A549 (cell line): Measurements from ENCODE around the gene PTGER1. TPM values are rescaled to one million over a fixed set of nuclear protein-coding genes. Genes with fewer than 3 reads are reported as not detected.
A peak's percentile ranks its signal among the peaks of the same experiment; 100 is the strongest.

Experiments used
- ATAC-seq, 2 experiments: fragments of 200-7000 bp in 1 of 2; fragments of >200 bp in 1 of 2; cut with Nextera tagmentation in 1 of 2; cut with Tn5 transposase in 1 of 2; 3 replicates each; pipeline versions ENCODE4 v1.8.0 to v1.9.1; 2018 to 2020; ENCODE audit warnings: mild to moderate bottlenecking in 1 of 2, moderate library complexity in 1 of 2
- CTCF ChIA-PET: fragments of 300-600 bp; sonication (Branson Sonifier 250); formaldehyde crosslinking; extraction: SDS; loops from one replicate; lab custom pipeline; 2021; ENCODE audit warnings: antibody characterized with exemption, inconsistent platforms; lab: Yijun Ruan, JAX
- POLR2A ChIA-PET: fragments of 350-600 bp; formaldehyde crosslinking; extraction: SDS; loops from one replicate; lab custom pipeline; 2021; ENCODE audit warnings: antibody characterized with exemption, inconsistent platforms; lab: Yijun Ruan, JAX
- DNase-seq, 2 experiments: peaks; one replicate each; pipeline versions ENCODE4 v3.0.0 to v3.0.0-alpha.2; 2011 to 2016; ENCODE audit warnings: low read depth in 1 of 2, low spot score in 1 of 2
- FAIRE-seq: peaks from 2 replicates; lab custom pipeline; 2011; peaks lifted over from hg19 to GRCh38; lab: Jason Lieb, UNC
- H3K27ac ChIP-seq, 2 experiments: fragments of >200 bp; sonication (Bioruptor Twin); formaldehyde crosslinking; 3 replicates each; pipeline ENCODE4 v1.5.1; 2016 to 2017
- H3K4me1 ChIP-seq: fragments of >200 bp; sonication (Bioruptor Twin); formaldehyde crosslinking; 3 replicates; pipeline ENCODE4 v1.6.1; 2016
- H3K4me2 ChIP-seq: fragments of >200 bp; sonication (Bioruptor Twin); formaldehyde crosslinking; 3 replicates; pipeline ENCODE4 v1.6.1; 2016
- H3K4me3 ChIP-seq: fragments of >200 bp; sonication (Bioruptor Twin); formaldehyde crosslinking; 3 replicates; pipeline ENCODE4 v1.5.1; 2016
- H3K9me3 ChIP-seq: fragments of >200 bp; sonication (Bioruptor Twin); formaldehyde crosslinking; 3 replicates; pipeline ENCODE4 v1.6.1; 2016
- BCL3 ChIP-seq: fragments of >200 bp; sonication (Bioruptor Twin); formaldehyde crosslinking; IDR thresholded peaks from 3 replicates; pipeline ENCODE4 v1.6.1; 2016
- BHLHE40 ChIP-seq: IDR thresholded peaks from 2 replicates; pipeline ENCODE4 v1.6.1; 2012; ENCODE audit warnings: low read depth, low read length, inconsistent platforms
- CEBPB ChIP-seq, 2 experiments: fragments of >200 bp in 1 of 2; sonication (Bioruptor Twin) in 1 of 2; formaldehyde crosslinking in 1 of 2; IDR thresholded peaks; 2 replicates each; pipeline ENCODE4 v1.6.1; 2012 to 2016
- FOXS1 ChIP-seq: fragments of 250-450 bp; sonication (Bioruptor Pico); IDR thresholded peaks from 2 replicates; pipeline ENCODE4 v1.5.0; 2020; ENCODE audit warnings: mild to moderate bottlenecking, moderate library complexity
- GATA3 ChIP-seq: IDR thresholded peaks from 2 replicates; pipeline ENCODE4 v1.6.1; 2012; ENCODE audit warnings: borderline replicate concordance
- HMGXB4 ChIP-seq: fragments of 250-450 bp; sonication (Bioruptor Pico); IDR thresholded peaks from 2 replicates; pipeline ENCODE4 v1.5.0; 2021; ENCODE audit warnings: mild to moderate bottlenecking, moderate library complexity, borderline replicate concordance
- HOXB5 ChIP-seq: fragments of 250-450 bp; sonication (Bioruptor Pico); IDR thresholded peaks from 2 replicates; pipeline ENCODE4 v1.5.0; 2020; ENCODE audit warnings: mild to moderate bottlenecking, moderate library complexity
- JUN ChIP-seq, 2 experiments: fragments of >200 bp; sonication (Bioruptor Twin); formaldehyde crosslinking; IDR thresholded peaks; 2 replicates in 1 of 2; 3 replicates in 1 of 2; pipeline ENCODE4 v1.6.1; 2016 to 2017
- JUNB ChIP-seq: fragments of >200 bp; sonication (Bioruptor Twin); formaldehyde crosslinking; IDR thresholded peaks from 2 replicates; pipeline ENCODE4 v1.6.1; 2016
- KDM1A ChIP-seq: fragments of 200-600 bp; sonication (generic); IDR thresholded peaks from 2 replicates; pipeline ENCODE4 v1.6.1; 2016; ENCODE audit warnings: low read depth, mild to moderate bottlenecking
- NR3C1 ChIP-seq: fragments of >200 bp; sonication (Bioruptor Twin); formaldehyde crosslinking; IDR thresholded peaks from 3 replicates; pipeline ENCODE4 v1.6.1; 2017
- POLR2A ChIP-seq: IDR thresholded peaks from 2 replicates; pipeline ENCODE4 v1.6.1; 2012; ENCODE audit warnings: mild to moderate bottlenecking, low read length
- POLR2AphosphoS2 ChIP-seq: conservative IDR thresholded peaks from 2 replicates; pipeline ENCODE4 v1.6.1; 2012; ENCODE audit warnings: low read length, improper control_type of control experiment, inconsistent platforms
- RCOR1 ChIP-seq: fragments of 150-350 bp; IDR thresholded peaks from 2 replicates; pipeline ENCODE4 v1.6.1; 2014; ENCODE audit warnings: antibody characterized with exemption, low read length, low read depth
- RNF2 ChIP-seq: fragments of 200-600 bp; sonication (generic); IDR thresholded peaks from 2 replicates; pipeline ENCODE4 v1.6.1; 2016; ENCODE audit warnings: low read depth, mild to moderate bottlenecking, antibody characterized with exemption, moderate library complexity, borderline replicate concordance
- SREBF2 ChIP-seq: fragments of 450-650 bp; IDR thresholded peaks from 2 replicates; pipeline ENCODE4 v1.6.1; 2014; ENCODE audit warnings: mild to moderate bottlenecking, moderate library complexity
- ZC3H11A ChIP-seq: fragments of 450-650 bp; IDR thresholded peaks from 2 replicates; pipeline ENCODE4 v1.6.1; 2014; ENCODE audit warnings: antibody characterized with exemption, mild to moderate bottlenecking
- ZSCAN20 ChIP-seq: fragments of 250-450 bp; sonication (Bioruptor Pico); IDR thresholded peaks from 2 replicates; pipeline ENCODE4 v1.8.0; 2022; ENCODE audit warnings: mild to moderate bottlenecking, moderate library complexity
- WGBS: methylation state at CpG from one replicate; pipeline ENCODE4 v1.1.6; 2017; ENCODE audit errors: missing lambda C conversion rate; 5-methylcytosine and 5-hydroxymethylcytosine counted together
- polyA plus RNA-seq, 4 experiments: library from polyadenylated mRNA; depleted of rRNA in 3 of 4; stranded (reverse); fragments of >200 nt; fragmentation: RNase III in 1 of 4; extraction: RNeasy Plus Mini Kit Qiagen cat#74134 plus additional on column Dnase treatment in 1 of 4; gene quantifications; 2 replicates in 3 of 4; 3 replicates in 1 of 4; pipeline ENCODE4 v1.2.3, GENCODE V29; 2011 to 2017
- TF ChIP-seq, protein P1 (sequence below): IDR thresholded peaks from 2 replicates; pipeline ENCODE4 v1.6.1; 2012; ENCODE audit warnings: low read depth, borderline replicate concordance
- TF ChIP-seq, protein P2 (sequence below): fragments of 450-650 bp; IDR thresholded peaks from 2 replicates; pipeline ENCODE4 v1.6.1; 2014; ENCODE audit warnings: antibody characterized with exemption

The PTGER1 gene
- polyA plus RNA-seq, 2 of the 4 experiments (the other 2 are of a cell fraction), result 0.06 to 0.17 TPM

- TF ChIP-seq HMGXB4 (CRISPR knock-in tag) (no peak), SREBF2 (no peak)
- TF ChIP-seq, protein P1, sequence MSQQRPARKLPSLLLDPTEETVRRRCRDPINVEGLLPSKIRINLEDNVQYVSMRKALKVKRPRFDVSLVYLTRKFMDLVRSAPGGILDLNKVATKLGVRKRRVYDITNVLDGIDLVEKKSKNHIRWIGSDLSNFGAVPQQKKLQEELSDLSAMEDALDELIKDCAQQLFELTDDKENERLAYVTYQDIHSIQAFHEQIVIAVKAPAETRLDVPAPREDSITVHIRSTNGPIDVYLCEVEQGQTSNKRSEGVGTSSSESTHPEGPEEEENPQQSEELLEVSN, result peak; percentile 37; the same call in 1 of the 2 replicates
These were observed 42.2 kb downstream of the PTGER1 start, which contains the start of gene PKN1 (continued) for GRCh38 chr19:14432791-14433553.

GRCh38 chr19:14430712-14431111 lies 44.4 kb downstream of the PTGER1 start:
- ATAC-seq (no peak), FAIRE-seq (no peak), DNase-seq (no peak)
- no peak for TF ChIP-seq JUN (IDR thresholded peaks at IDR 0.05)
- TF ChIP-seq ZSCAN20, result no peak
- TF ChIP-seq CEBPB (IDR thresholded peaks at IDR 0.05), result no peak
- TF ChIP-seq ZC3H11A, result no peak
- TF ChIP-seq, protein P2, sequence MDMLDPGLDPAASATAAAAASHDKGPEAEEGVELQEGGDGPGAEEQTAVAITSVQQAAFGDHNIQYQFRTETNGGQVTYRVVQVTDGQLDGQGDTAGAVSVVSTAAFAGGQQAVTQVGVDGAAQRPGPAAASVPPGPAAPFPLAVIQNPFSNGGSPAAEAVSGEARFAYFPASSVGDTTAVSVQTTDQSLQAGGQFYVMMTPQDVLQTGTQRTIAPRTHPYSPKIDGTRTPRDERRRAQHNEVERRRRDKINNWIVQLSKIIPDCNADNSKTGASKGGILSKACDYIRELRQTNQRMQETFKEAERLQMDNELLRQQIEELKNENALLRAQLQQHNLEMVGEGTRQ, result no peak
- TF ChIP-seq RCOR1, result no peak
- Histone ChIP-seq H3K4me1 (peaks cover 30% of the 10 kb centered on the region), H3K27ac (no peak overlapping the region), H3K4me2 (no peak overlapping the region), H3K9me3 (no peaks in the 10 kb centered on the region), H3K4me3 (no peak overlapping the region)
- CTCF ChIA-PET, result interaction anchor here (0.7 to 2.5 kb wide), 7 partner anchors 10 to 146 kb away, joined by 3 to 15 read pairs (median 3); no protein-coding TSS in a partner anchor
- WGBS, result 66% methylated on average over 3 of the region's 3 CpGs
- POLR2A ChIA-PET, result no interaction called here

- Histone ChIP-seq H3K4me2 (no peak overlapping the region), H3K4me1 (peaks cover 15% of the 10 kb centered on the region; the same call in 2 of the 3 replicates), H3K27ac (no peak overlapping the region), H3K4me3 (no peak overlapping the region), H3K9me3 (no peaks in the 10 kb centered on the region)
- 58% methylated on average over 4 of the region's 4 CpGs for WGBS
- ChIA-PET CTCF (interaction anchor here (0.6 to 1.4 kb wide), 2 partner anchors 44 to 440 kb away, joined by 4 read pairs; no protein-coding TSS in a partner anchor), POLR2A (no interaction called here)
- DNase-seq, result no peak
- no peak for FAIRE-seq
- TF ChIP-seq RNF2 (no peak), BHLHE40 (no peak), HOXB5 (CRISPR knock-in tag) (no peak), NR3C1 (no peak), FOXS1 (CRISPR knock-in tag) (no peak), POLR2A (no peak), KDM1A (0 out of 2 replicates have a peak, but pooled peaks have one; percentile 29)
- ATAC-seq, result no peak
These were observed 46.2 kb downstream of the PTGER1 start for GRCh38 chr19:14428882-14429416.

DNA sequence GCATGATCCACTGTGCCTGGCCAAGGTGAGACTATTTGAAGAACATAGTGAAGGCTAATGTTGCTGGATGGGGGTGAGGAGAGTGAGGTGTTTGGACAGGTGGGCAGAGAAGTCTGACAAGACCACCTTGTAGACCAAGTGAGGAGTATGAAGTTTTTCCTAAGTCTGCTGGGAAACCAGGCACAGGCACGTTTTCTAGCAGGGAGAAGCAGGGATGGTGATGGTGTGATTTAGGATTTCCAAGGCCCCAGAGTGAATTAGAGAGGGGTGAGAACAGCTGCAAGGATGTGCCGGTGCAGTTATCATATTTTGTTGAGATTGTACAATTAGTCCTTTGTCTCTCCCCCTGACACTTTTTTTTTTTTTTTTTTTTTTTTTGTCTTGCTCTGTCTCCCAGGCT lies 47.7 kb downstream of the PTGER1 start:
- H3K4me3 ChIP-seq, result no peak overlapping the region
- no peaks in the 10 kb centered on the region for H3K9me3 ChIP-seq
- FAIRE-seq, result no peak
- DNase-seq, result no peak
- POLR2A ChIA-PET, result no interaction called here
- 59% methylated on average over 2 of the region's 2 CpGs for WGBS
- CTCF ChIA-PET, result interaction anchor here (1.2 kb wide), 1 partner anchor 53 kb away, joined by 4 read pairs; no protein-coding TSS in a partner anchor
- ATAC-seq, result no peak
- no peak for TF ChIP-seq BCL3
- TF ChIP-seq POLR2AphosphoS2, result no peak
- TF ChIP-seq JUNB, result no peak
- TF ChIP-seq SREBF2, result no peak
- no peak for TF ChIP-seq GATA3
- H3K4me2 ChIP-seq, result no peak overlapping the region
- H3K27ac ChIP-seq, result no peak overlapping the region
- H3K4me1 ChIP-seq, result peaks cover 12% of the 10 kb centered on the region; the same call in 2 of the 3 replicates
